HL-60 (cell line): Measurements from ENCODE around the gene ARID2.

Experiments
- DNase-seq, 2 experiments: peaks; one replicate each; pipeline ENCODE4 v3.0.0-alpha.2; 2010 to 2020; ENCODE audit warnings: low read depth in 1 of 2, low spot score in 1 of 2
- H3K27ac ChIP-seq: fragments of 250-450 bp; sonication (Bioruptor Pico); replicated peaks from 2 replicates; pipeline ENCODE4 v1.5.1; 2020; ENCODE audit warnings: mild to moderate bottlenecking, moderate library complexity
- H3K27me3 ChIP-seq: fragments of 250-450 bp; sonication (Bioruptor Pico); 2 replicates; pipeline ENCODE4 v1.5.1; 2021; ENCODE audit warnings: mild to moderate bottlenecking, moderate library complexity; ENCODE audit not compliant: insufficient read depth, poor library complexity, severe bottlenecking
- H3K4me3 ChIP-seq: replicated peaks from 2 replicates; pipeline ENCODE4 v1.5.1; 2011; ENCODE audit warnings: mild to moderate bottlenecking, control low read depth, low read length; ENCODE audit not compliant: insufficient read depth
- GABPA ChIP-seq: IDR thresholded peaks from 2 replicates; pipeline ENCODE4 v1.6.1; 2012; ENCODE audit warnings: low read depth
- POLR2AphosphoS5 ChIP-seq: IDR thresholded peaks from 2 replicates; pipeline ENCODE4 v1.6.1; 2012; ENCODE audit warnings: low read depth
- SPI1 ChIP-seq: IDR thresholded peaks from 2 replicates; pipeline ENCODE4 v1.6.1; 2012; ENCODE audit warnings: low read depth, mild to moderate bottlenecking, borderline replicate concordance
- TF ChIP-seq, protein P1 (sequence below): IDR thresholded peaks from one replicate; pipeline ENCODE4 v1.5.1; 2011; ENCODE audit warnings: low read length, control low read depth, inconsistent platforms; ENCODE audit not compliant: insufficient read depth
- TF ChIP-seq, protein P2 (sequence below): IDR thresholded peaks from 2 replicates; pipeline ENCODE4 v1.6.1; 2012; ENCODE audit warnings: low read depth; ENCODE audit not compliant: insufficient replicate concordance

Gene ARID2

DNA sequence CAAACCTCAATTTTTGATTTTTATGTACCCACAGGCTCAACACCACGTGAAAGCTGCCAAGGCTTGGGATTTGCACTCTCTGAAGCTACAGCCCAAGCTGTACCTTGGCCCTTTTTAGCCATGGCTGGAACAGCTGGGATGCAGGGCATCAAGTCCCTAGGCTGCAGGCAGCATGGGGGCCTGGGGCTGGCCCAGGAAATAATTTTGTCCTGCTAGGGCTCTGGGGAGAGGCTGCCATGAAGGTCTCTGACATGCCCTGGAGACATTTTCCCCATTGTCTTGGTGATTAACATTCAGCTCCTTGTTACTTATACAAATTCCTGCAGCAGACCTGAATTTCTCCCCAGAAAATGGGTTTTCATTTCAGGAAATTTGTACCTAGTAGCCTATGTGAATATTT lies 157.2 kb downstream of the ARID2 start:
- TF ChIP-seq, protein P1, sequence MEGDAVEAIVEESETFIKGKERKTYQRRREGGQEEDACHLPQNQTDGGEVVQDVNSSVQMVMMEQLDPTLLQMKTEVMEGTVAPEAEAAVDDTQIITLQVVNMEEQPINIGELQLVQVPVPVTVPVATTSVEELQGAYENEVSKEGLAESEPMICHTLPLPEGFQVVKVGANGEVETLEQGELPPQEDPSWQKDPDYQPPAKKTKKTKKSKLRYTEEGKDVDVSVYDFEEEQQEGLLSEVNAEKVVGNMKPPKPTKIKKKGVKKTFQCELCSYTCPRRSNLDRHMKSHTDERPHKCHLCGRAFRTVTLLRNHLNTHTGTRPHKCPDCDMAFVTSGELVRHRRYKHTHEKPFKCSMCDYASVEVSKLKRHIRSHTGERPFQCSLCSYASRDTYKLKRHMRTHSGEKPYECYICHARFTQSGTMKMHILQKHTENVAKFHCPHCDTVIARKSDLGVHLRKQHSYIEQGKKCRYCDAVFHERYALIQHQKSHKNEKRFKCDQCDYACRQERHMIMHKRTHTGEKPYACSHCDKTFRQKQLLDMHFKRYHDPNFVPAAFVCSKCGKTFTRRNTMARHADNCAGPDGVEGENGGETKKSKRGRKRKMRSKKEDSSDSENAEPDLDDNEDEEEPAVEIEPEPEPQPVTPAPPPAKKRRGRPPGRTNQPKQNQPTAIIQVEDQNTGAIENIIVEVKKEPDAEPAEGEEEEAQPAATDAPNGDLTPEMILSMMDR, result no peak
- TF ChIP-seq, protein P2, sequence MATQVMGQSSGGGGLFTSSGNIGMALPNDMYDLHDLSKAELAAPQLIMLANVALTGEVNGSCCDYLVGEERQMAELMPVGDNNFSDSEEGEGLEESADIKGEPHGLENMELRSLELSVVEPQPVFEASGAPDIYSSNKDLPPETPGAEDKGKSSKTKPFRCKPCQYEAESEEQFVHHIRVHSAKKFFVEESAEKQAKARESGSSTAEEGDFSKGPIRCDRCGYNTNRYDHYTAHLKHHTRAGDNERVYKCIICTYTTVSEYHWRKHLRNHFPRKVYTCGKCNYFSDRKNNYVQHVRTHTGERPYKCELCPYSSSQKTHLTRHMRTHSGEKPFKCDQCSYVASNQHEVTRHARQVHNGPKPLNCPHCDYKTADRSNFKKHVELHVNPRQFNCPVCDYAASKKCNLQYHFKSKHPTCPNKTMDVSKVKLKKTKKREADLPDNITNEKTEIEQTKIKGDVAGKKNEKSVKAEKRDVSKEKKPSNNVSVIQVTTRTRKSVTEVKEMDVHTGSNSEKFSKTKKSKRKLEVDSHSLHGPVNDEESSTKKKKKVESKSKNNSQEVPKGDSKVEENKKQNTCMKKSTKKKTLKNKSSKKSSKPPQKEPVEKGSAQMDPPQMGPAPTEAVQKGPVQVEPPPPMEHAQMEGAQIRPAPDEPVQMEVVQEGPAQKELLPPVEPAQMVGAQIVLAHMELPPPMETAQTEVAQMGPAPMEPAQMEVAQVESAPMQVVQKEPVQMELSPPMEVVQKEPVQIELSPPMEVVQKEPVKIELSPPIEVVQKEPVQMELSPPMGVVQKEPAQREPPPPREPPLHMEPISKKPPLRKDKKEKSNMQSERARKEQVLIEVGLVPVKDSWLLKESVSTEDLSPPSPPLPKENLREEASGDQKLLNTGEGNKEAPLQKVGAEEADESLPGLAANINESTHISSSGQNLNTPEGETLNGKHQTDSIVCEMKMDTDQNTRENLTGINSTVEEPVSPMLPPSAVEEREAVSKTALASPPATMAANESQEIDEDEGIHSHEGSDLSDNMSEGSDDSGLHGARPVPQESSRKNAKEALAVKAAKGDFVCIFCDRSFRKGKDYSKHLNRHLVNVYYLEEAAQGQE, result no peak
- TF ChIP-seq GABPA (no peak), POLR2AphosphoS5 (no peak), SPI1 (no peak)
- H3K27ac ChIP-seq, result no peak overlapping the region
- no peaks in the 10 kb centered on the region for H3K27me3 ChIP-seq
- DNase-seq, result no peak
- no peak overlapping the region for H3K4me3 ChIP-seq

DNA sequence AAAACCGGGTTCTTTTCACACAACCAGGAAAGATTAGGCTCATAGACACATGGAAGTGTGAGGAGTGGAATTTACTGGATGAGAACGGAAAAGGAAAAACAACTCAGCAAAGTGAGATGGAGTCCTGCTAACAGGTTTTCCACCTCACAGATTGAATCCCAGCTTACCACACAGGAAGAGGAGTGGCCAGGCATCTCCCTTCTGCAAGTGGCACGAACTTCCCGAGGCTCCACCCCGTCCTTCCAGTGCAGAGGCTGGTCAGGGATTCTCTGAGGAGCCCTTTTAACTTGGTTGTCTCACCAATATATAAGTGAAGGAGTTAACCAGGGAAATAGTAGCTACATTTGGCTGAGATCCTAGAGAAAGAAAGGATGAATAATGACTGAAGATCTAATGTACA lies 158.0 kb downstream of the ARID2 start:
- no peak overlapping the region for H3K4me3 ChIP-seq
- H3K27ac ChIP-seq, result no peak overlapping the region
- DNase-seq, result no peak

DNA sequence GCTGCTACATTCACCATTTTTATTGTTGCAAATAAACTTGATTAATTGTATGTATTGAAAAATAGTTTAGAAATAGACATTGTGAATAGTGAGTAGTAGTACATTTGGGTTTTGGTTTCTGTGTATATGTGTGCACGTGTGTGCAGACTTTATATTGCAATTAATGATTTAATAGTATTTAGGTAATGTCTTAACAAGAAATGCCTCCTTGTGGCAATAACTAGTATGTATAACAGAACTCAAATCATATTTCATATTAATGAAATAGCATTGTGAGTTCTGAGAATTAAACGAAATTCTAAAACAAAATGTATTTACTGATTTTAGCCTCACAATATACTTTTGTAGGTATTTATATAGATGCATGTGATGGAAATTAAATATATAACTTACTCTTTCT lies 160.8 kb downstream of the ARID2 start:
- no peak overlapping the region for H3K27ac ChIP-seq
- TF ChIP-seq SPI1 (no peak), POLR2AphosphoS5 (no peak), GABPA (no peak)
- TF ChIP-seq, protein P1, result no peak
- TF ChIP-seq, protein P2, result no peak
- H3K27me3 ChIP-seq, result no peaks in the 10 kb centered on the region
- no peak overlapping the region for H3K4me3 ChIP-seq
- DNase-seq, result no peak

More for the DNA sequence above, 158.0 kb downstream of the ARID2 start:
- no peaks in the 10 kb centered on the region for H3K27me3 ChIP-seq
- TF ChIP-seq, protein P1, result no peak
- TF ChIP-seq, protein P2, result no peak
